Retinal pigment epithelial cell (primary cell): ENCODE results near the gene TMOD2.

Source experiments
- DNase-seq: peaks from one replicate; pipeline ENCODE4 v3.0.0-alpha.2; 2010; ENCODE audit warnings: low read depth
- H3K4me3 ChIP-seq: 2 replicates; pipeline ENCODE4 v1.5.1; 2011; ENCODE audit warnings: mild to moderate bottlenecking, low read length, control low read depth, moderate library complexity
- TF ChIP-seq, protein P1 (sequence below): conservative IDR thresholded peaks from 2 replicates; pipeline ENCODE4 v1.5.1; 2011; ENCODE audit warnings: low read depth, low read length, control low read depth, inconsistent platforms

Gene TMOD2

DNA sequence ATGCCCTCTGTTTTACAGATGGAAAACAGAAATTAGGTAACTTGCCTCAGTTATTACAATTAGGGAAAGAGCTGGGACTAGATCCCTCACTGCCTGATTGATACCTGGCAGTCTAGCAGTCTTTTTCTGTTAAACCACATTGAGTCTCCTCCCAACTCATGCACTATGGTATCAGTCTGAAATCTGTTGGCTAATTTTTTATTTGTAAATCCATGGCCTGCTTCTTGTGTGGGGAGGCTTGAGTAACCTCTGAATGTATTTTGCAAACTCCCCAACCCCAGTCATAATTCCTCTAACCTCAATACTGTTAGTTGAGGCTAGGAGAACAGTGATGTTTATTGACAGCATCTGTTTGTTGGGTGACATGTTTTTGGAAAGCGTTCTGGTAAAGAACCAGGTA is 113.9 kb downstream of the TMOD2 start:
- TF ChIP-seq, protein P1, sequence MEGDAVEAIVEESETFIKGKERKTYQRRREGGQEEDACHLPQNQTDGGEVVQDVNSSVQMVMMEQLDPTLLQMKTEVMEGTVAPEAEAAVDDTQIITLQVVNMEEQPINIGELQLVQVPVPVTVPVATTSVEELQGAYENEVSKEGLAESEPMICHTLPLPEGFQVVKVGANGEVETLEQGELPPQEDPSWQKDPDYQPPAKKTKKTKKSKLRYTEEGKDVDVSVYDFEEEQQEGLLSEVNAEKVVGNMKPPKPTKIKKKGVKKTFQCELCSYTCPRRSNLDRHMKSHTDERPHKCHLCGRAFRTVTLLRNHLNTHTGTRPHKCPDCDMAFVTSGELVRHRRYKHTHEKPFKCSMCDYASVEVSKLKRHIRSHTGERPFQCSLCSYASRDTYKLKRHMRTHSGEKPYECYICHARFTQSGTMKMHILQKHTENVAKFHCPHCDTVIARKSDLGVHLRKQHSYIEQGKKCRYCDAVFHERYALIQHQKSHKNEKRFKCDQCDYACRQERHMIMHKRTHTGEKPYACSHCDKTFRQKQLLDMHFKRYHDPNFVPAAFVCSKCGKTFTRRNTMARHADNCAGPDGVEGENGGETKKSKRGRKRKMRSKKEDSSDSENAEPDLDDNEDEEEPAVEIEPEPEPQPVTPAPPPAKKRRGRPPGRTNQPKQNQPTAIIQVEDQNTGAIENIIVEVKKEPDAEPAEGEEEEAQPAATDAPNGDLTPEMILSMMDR: no peak
- DNase-seq: no peak

More for the DNA sequence above, 113.9 kb downstream of the TMOD2 start:
- H3K4me3 ChIP-seq: no peak overlapping the region
